K562 (cell line): ENCODE results near the gene ACOT4. TPM values are rescaled to one million over a fixed set of nuclear protein-coding genes. Genes with fewer than 3 reads are reported as not detected.
"Not testable (repeated sequence)": the region's sequence is repeated elsewhere in the genome, so short reads cannot be mapped to it uniquely, and the experiment has no call there.

Experiments
- ATAC-seq: fragments of 200-7000 bp; cut with Tn5 transposase; 3 replicates; pipeline ENCODE4 v1.9.1; 2020; ENCODE audit warnings: moderate library complexity
- BruUV-seq: library from RNA; stranded (reverse); fragments of 400-500 nt; replicated peaks from 2 replicates; lab custom pipeline; 2021; lab: Mats Ljungman, UMichigan
- CTCF ChIA-PET: fragments of 300-600 bp; formaldehyde crosslinking; extraction: SDS; loops from one replicate; lab custom pipeline; 2021; ENCODE audit warnings: low intra/inter-chr PET ratio; lab: Yijun Ruan, JAX
- POLR2A ChIA-PET: fragments of 300-600, 350-650 bp; sonication (Branson Sonifier 250); formaldehyde crosslinking; extraction: SDS; loops from one replicate; lab custom pipeline; 2021; ENCODE audit warnings: antibody characterized with exemption, inconsistent platforms; lab: Yijun Ruan, JAX
- DNase-seq, 4 experiments: peaks; one replicate each; pipeline versions ENCODE4 v3.0.0 to v3.0.0-alpha.2; 2011 to 2018; ENCODE audit warnings: low spot score in 3 of 4, mixed read lengths in 3 of 4; ENCODE audit errors: extremely low read depth in 1 of 4
- FAIRE-seq: peaks from 2 replicates; lab custom pipeline; 2011; peaks lifted over from hg19 to GRCh38; lab: Jason Lieb, UNC
- H2AFZ ChIP-seq: 2 replicates; pipeline ENCODE4 v1.6.0; 2011; ENCODE audit warnings: low read depth, low read length, control low read depth, inconsistent platforms
- H3K27ac ChIP-seq: fragments of 200-600 bp; 3 replicates; pipeline ENCODE4 v1.8.0; 2011; ENCODE audit warnings: low read depth, mild to moderate bottlenecking, control low read depth, inconsistent platforms, low read length, moderate library complexity, mixed read lengths; ENCODE audit errors: extremely low read depth
- H3K27me3 ChIP-seq, 2 experiments: fragments of 300-600 bp in 1 of 2; 2 replicates in 1 of 2; 3 replicates in 1 of 2; pipeline versions ENCODE4 v1.6.0 to v1.8.0; 2011; ENCODE audit warnings: inconsistent platforms in 2 of 2, low read length in 2 of 2, mild to moderate bottlenecking in 1 of 2, mixed read lengths in 1 of 2, moderate library complexity in 1 of 2; ENCODE audit not compliant: control insufficient read depth in 2 of 2, insufficient read depth in 2 of 2
- H3K36me3 ChIP-seq: fragments of 300-600 bp; 3 replicates; pipeline ENCODE4 v1.8.0; 2011; ENCODE audit warnings: mild to moderate bottlenecking, low read length, inconsistent platforms; ENCODE audit not compliant: control insufficient read depth, insufficient read depth
- H3K4me1 ChIP-seq, 2 experiments: fragments of 200-600 bp in 1 of 2; replicated peaks in 1 of 2; 2 replicates in 1 of 2; 3 replicates in 1 of 2; pipeline versions ENCODE4 v1.5.1 to v1.8.0; 2011; ENCODE audit warnings: inconsistent platforms in 2 of 2, low read length in 2 of 2, mild to moderate bottlenecking in 1 of 2, mixed read lengths in 1 of 2, moderate library complexity in 1 of 2; ENCODE audit not compliant: control insufficient read depth in 2 of 2, insufficient read depth in 2 of 2
- H3K4me2 ChIP-seq: 2 replicates; pipeline ENCODE4 v1.6.1; 2011; ENCODE audit warnings: low read length, control low read depth, inconsistent platforms, mixed read lengths; ENCODE audit not compliant: insufficient read depth
- H3K4me3 ChIP-seq: fragments of 200-600 bp; sonication (generic), shearing (Covaris generic); 2 replicates; pipeline ENCODE4 v1.5.1; 2016; ENCODE audit warnings: control low read depth, inconsistent platforms
- H3K79me2 ChIP-seq: fragments of 200-600 bp; 3 replicates; pipeline ENCODE4 v1.8.0; 2011; ENCODE audit warnings: low read length, inconsistent platforms; ENCODE audit not compliant: control insufficient read depth, insufficient read depth
- H3K9ac ChIP-seq, 2 experiments: 2 replicates each; pipeline versions ENCODE4 v1.6.0 to v1.6.1; 2011; ENCODE audit warnings: low read depth in 2 of 2, low read length in 2 of 2, control low read depth in 1 of 2, inconsistent platforms in 1 of 2, mild to moderate bottlenecking in 1 of 2, mixed read lengths in 1 of 2; ENCODE audit not compliant: insufficient read depth in 1 of 2
- H3K9me1 ChIP-seq: one replicate; pipeline ENCODE4 v1.6.0; 2011; ENCODE audit warnings: inconsistent platforms, mild to moderate bottlenecking, low read length, moderate library complexity; ENCODE audit not compliant: control insufficient read depth, insufficient read depth
- H3K9me3 ChIP-seq: replicated peaks from 2 replicates; pipeline ENCODE4 v1.5.1; 2011; ENCODE audit warnings: low read depth, low read length, inconsistent platforms; ENCODE audit not compliant: control insufficient read depth, insufficient read depth
- H4K20me1 ChIP-seq: replicated peaks from 2 replicates; pipeline ENCODE4 v1.6.1; 2011; ENCODE audit warnings: low read length, inconsistent platforms, mixed read lengths; ENCODE audit not compliant: control insufficient read depth, insufficient read depth
- WGBS: fragments of 100-300 bp; shearing (Covaris generic); methylation state at CpG from one replicate; pipeline ENCODE4 v1.1.6; 2016; ENCODE audit warnings: low coverage, mixed read lengths; ENCODE audit not compliant: insufficient coverage; ENCODE audit errors: missing lambda C conversion rate; 5-methylcytosine and 5-hydroxymethylcytosine counted together
- in situ Hi-C: fragments of 300-500 bp; cut with MboI; formaldehyde crosslinking; loops from 4 replicates; pipeline ENCODE4 v1.15.0; 2018; ENCODE audit warnings: inconsistent platforms, mixed read lengths
- intact Hi-C: fragments of 100-400 bp; cut with micrococcal nuclease; formaldehyde crosslinking; loops from 2 replicates; pipeline ENCODE4 v1.14.2; 2022
- polyA plus RNA-seq, 8 experiments: library from polyadenylated mRNA; depleted of rRNA in 4 of 8; stranded (reverse) in 5 of 8; unstranded in 3 of 8; fragments of >200 nt; fragmentation: Nextera tagmentation in 2 of 8; fragmentation: Illumina TruSeq in 1 of 8; extraction: Ambion mirVana in 2 of 8; extraction: Trizol in 1 of 8; gene quantifications; 2 replicates each; pipeline versions ENCODE4 v1.2.1 to v1.2.3, GENCODE V29; 2011 to 2014; ENCODE audit warnings: inconsistent platforms in 1 of 8, missing spikeins in 1 of 8
- total RNA-seq, 7 experiments: library from RNA; depleted of rRNA in 6 of 7; stranded (reverse); fragments of >200 nt in 6 of 7; fragmentation: Illumina TruSeq in 2 of 7; extraction: Trizol in 2 of 7; gene quantifications; 2 replicates each; pipeline versions ENCODE4 v1.2.1 to v1.2.3, GENCODE V29; 2011 to 2021; ENCODE audit warnings: low replicate concordance in 1 of 7

ACOT4 gene
- total and polyA plus RNA-seq, 9 of the 15 experiments (the other 6 are each of a cell fraction or from before 2014, with no cell fraction given) = not detected

GRCh38 chr14:73577214-73577613, 14.5 kb upstream of the ACOT4 start:
- H3K79me2 ChIP-seq, intact Hi-C loops, H3K4me1 ChIP-seq, H3K4me2 ChIP-seq, CTCF ChIA-PET, in situ Hi-C loops, H3K9me1 ChIP-seq, ATAC-seq, BruUV-seq, H3K9me3 ChIP-seq, H3K27ac ChIP-seq, FAIRE-seq, H3K27me3 ChIP-seq, H2AFZ ChIP-seq, H3K36me3 ChIP-seq, H3K9ac ChIP-seq, H3K4me3 ChIP-seq, DNase-seq, H4K20me1 ChIP-seq: not testable (repeated sequence)
- POLR2A ChIA-PET = interaction anchor here (0.6 kb wide), 1 partner anchor 56 kb away, joined by 3 read pairs; no protein-coding TSS in a partner anchor
- WGBS = no CpG with 5 or more reads among the region's 2 CpGs

DNA sequence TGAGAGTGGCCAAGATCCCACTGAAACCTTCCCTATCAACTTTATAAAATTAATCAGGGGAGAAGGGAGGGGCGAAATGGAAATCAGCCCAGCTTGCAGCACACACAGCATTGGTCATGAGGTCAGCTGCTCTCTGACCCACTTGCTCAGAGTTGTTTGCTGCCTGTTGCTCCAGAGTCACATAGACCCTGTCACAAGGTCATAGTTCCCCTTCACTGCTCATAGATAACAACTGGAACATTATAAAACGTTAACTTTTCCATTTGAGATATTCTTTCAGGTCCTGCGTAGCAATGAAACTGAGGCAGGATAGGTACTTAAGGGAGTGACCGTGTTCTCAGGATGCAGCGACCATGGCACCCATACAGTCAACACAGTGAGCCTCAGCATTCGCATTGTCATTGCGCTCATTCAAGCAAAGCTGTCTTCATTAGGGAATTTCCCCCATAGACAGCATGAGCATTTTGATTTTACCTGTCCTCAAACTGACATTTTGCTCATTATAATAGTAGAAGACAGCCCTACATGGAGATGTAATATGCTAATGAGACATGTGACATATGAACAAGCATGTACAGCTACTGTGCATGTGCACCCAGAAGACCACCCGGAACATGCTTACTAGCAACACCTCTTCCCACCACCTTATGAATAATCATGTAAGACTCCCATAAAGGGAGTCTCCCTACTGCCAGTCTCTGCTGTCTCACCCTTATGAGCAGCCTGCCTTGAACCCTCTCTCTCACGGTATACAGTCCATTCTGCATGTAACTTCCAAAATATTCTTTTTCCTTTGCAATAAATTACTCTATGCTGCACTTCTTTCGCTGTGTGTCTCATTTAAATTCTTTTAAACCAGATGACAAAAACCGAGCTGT, 9.3 kb upstream of the ACOT4 start:
- BruUV-seq, in situ Hi-C loops, DNase-seq, H3K9ac ChIP-seq, H3K4me1 ChIP-seq, FAIRE-seq, H3K4me2 ChIP-seq, H3K36me3 ChIP-seq, H3K9me1 ChIP-seq, CTCF ChIA-PET, intact Hi-C loops, POLR2A ChIA-PET, H4K20me1 ChIP-seq, H3K79me2 ChIP-seq, H3K27me3 ChIP-seq, ATAC-seq, H3K9me3 ChIP-seq, H2AFZ ChIP-seq, H3K4me3 ChIP-seq, H3K27ac ChIP-seq: not testable (repeated sequence)
- 46% methylated on average over 6 of the region's 11 CpGs for WGBS
